AG09319 (cell line): ENCODE data around the gene TRIM33.

Experiments used
- DNase-seq: peaks from one replicate; pipeline ENCODE4 v3.0.0-alpha.2; 2010; ENCODE audit warnings: low read depth; ENCODE audit errors: extremely low read depth
- TF ChIP-seq, protein P1 (sequence below): IDR thresholded peaks from 2 replicates; pipeline ENCODE4 v1.5.1; 2011; ENCODE audit warnings: low read depth, mild to moderate bottlenecking, inconsistent platforms, low read length, moderate library complexity

The TRIM33 gene

DNA sequence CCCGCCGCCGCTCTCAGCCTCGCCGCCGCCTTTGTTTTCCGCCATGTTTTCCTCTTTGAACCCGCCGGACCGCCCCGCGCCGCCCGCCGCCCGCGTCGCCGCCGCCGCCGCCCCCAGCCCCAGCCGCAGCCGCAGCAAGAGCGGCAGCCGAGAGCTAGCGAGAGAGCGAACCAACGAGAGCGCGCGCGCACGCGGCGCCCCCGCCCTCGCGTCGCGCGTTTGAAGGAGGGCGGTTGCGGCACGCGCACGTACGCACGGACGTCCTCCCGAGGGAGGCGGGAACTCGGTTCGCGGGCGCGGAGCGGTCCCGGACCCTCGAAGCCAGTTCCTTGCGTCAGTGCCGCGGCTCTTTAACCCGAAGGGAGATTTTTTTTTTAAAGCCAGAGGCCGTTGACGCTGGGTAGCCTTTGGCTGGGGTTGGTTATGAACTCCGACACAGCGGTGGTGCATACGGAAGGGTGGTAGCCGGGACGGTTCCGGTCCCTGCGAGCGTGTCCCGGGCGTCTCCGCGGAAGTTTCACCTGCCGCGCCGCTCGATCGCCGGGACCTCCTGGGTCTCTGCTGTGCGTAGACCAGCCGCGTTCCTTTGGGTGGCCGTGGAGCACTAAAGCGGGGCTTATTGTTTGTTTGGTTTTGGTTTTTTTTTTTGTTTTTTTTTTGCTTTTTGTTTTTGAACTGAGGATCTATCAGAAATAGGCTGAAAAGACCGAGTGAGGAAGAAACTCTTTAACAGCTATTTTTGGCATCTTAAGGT, at the start of gene TRIM33:
Gene TRIM33 (minus strand): TSS at position 172 of the 754 bp plus-strand sequence. CDS start 127 bp downstream, at position 45.
- TF ChIP-seq, protein P1, sequence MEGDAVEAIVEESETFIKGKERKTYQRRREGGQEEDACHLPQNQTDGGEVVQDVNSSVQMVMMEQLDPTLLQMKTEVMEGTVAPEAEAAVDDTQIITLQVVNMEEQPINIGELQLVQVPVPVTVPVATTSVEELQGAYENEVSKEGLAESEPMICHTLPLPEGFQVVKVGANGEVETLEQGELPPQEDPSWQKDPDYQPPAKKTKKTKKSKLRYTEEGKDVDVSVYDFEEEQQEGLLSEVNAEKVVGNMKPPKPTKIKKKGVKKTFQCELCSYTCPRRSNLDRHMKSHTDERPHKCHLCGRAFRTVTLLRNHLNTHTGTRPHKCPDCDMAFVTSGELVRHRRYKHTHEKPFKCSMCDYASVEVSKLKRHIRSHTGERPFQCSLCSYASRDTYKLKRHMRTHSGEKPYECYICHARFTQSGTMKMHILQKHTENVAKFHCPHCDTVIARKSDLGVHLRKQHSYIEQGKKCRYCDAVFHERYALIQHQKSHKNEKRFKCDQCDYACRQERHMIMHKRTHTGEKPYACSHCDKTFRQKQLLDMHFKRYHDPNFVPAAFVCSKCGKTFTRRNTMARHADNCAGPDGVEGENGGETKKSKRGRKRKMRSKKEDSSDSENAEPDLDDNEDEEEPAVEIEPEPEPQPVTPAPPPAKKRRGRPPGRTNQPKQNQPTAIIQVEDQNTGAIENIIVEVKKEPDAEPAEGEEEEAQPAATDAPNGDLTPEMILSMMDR, result no peak
- peak; percentile 75 for DNase-seq

DNA sequence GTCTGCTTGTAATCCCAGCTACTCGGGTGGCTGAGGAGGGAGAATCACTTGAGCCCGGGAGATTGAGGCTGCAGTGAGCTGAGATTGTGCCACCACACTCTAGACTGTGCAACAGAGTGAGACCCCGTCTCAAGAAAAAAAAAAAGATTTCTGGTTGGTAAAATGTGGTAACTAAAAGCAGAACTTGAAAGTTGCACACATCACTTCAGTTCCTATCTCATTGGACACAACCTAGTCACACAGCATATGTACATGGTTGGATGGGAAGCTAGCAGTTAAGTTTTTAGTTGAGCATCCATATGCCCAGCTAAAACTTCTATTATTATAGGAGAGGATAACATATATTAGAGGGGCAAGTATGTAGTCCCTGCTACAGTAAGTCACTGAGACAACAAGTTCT, 48.4 kb upstream of the TRIM33 start:
- TF ChIP-seq, protein P1, result no peak
- DNase-seq, result no peak

DNA sequence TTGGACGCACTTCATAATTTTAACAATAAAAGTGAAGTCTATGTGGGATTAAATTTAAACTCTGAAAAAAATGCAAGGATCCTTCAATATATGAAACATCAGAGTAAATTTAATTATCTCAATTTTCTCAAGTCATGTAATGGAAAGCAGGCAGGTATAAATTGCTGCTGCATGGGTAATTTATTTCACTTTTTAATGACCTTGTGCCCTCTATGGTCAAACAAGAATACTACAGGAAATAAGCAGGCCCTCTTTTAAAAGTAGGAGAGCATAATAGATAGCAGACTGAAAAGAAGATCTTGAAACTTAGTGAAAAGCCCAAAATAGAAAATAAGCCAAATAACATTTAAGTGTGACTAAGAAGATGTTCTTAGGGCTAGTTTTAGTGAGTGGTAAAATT, 47.5 kb upstream of the TRIM33 start:
- TF ChIP-seq, protein P1, result peak; percentile 24
- DNase-seq, result no peak

DNA sequence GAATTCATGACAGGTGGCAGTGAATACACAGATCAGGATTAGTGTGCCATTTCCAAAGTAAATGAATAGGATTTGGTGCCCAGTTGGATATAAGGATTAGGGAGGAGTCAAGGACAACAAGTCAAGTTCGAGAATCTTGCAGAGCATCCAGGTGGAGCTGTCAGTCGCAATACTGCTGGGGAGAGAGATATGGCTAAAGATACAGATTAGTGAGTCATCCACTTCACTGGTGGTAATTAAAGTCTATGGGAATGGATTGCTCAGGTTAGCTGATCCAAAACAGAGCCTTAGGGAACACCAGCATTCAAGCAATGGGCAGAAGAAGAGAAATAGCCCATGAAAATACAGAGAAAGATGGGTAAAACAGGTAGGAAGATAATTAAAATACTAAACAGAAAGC, 43.6 kb upstream of the TRIM33 start:
- no peak for DNase-seq
- TF ChIP-seq, protein P1, result no peak

DNA sequence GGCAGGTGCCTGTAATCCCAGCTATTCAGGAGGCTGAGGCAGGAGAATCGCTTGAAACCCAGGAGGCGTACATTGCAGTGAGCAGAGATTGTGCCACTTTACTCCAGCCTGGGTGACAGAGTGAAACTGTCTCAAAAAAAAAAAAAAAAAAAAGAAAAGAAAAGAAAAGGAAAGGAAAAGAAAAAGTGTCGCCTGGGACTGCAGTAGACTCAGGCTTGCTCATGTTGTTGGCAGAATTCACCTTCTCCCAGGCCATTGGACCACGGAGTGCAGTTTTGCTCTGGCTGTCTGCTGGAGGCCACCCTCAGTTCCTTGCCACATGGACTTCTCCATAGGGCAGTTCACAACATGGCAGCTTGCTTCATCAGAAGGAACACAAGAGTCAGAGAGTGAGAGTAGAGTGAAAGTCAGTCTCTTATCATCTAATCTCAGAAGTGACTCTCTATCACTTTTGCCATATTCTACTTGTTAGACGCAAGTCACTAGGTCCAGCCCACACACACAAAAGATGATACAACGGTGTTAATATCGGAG, 41.2 kb upstream of the TRIM33 start:
- DNase-seq, result no peak
- TF ChIP-seq, protein P1, result no peak

DNA sequence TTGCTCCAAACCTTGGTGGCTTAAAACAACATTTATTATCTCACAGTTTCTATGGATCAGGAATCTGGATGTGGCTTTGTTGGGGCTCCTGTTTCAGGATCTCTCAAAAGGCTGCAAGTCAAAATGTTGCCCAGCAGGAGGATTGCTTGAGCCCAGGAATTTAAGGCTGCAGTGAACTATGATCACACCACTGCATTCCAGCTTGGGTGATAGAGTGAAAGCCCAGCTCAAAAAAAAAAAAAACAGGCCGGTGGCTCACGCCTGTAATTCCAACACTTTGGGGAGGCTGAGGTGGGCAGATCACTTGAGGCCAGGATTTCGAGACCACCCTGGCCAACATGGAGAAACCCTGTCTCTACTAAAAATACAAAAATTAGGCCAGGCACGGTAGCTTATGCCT, 40.4 kb upstream of the TRIM33 start:
- DNase-seq, result no peak
- TF ChIP-seq, protein P1, result no peak

DNA sequence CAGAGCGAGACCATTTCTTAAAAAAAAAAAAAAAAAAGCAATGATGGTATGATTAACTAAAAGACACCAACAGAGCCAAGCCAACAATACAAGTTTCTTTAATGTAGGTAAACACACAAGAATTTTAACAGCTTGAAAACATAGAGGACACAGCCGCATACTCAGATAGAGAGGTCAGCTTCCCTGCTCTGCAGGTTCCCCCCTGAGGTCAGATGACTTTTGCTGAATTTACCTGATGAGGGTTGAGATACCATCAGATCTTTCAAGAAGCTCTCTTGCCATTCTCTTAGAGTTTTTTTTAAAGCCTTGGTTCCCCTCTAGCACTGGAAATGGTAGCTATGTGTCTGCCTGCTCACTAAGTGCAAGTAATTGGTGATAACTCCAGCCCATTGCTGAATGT, 39.3 kb upstream of the TRIM33 start:
- TF ChIP-seq, protein P1, result no peak
- no peak for DNase-seq
